Sciatic nerve (tissue), 2 donors: ENCODE data around the gene MGAT3. TPM values are rescaled to one million over a fixed set of nuclear protein-coding genes. Genes with fewer than 3 reads are reported as not detected.
A peak's percentile ranks its signal among the peaks of the same experiment; 100 is the strongest.
"Not testable (repeated sequence)": the region's sequence is repeated elsewhere in the genome, so short reads cannot be mapped to it uniquely, and the experiment has no call there.

Experiments
- ATAC-seq: fragments of 200-7000 bp; cut with Tn5 transposase; one replicate; pipeline ENCODE4 v1.9.1; 2020; ENCODE audit warnings: mild to moderate bottlenecking, moderate library complexity
- DNase-seq: peaks from one replicate; pipeline ENCODE4 v3.0.0-alpha.2; 2020; ENCODE audit warnings: low spot score
- intact Hi-C: fragments of 100-400 bp; cut with DNase I; formaldehyde crosslinking; loops from one replicate; pipeline ENCODE4 v1.14.2; 2022
- total RNA-seq: library from RNA; stranded (reverse); fragmentation: NEBNext Ultra II Directional; extraction: Animal tissue kit (Norgen Biotek cat#: 25700); gene quantifications from one replicate; pipeline ENCODE4 v1.2.1, GENCODE V29; 2021
- donor health status: DM: no; HTN: no; CAD: no.
- donor health status: DM: no; HTN: no; CAD: no.

Gene MGAT3
- total RNA-seq, 1 donor from 2014 or later, result 56.5 TPM

GRCh38 chr22:39520226-39521105, 63.7 kb downstream of the MGAT3 start, which contains the start of gene ATF4:
ATF4 (plus strand) TSS chr22:39520562; CDS start chr22:39521446, 884 bp downstream.
- peak; percentile 75 for ATAC-seq

GRCh38 chr22:39521106-39521885, 64.5 kb downstream of the MGAT3 start:
- intact Hi-C loops, result loop anchor here (10.0 kb wide), 2 partner anchors 116 to 346 kb away; no protein-coding TSS in a partner anchor
- not testable (repeated sequence) for DNase-seq, ATAC-seq

More at GRCh38 chr22:39520226-39521105, 63.7 kb downstream of the MGAT3 start, which contains the start of gene ATF4:
- DNase-seq, result peak; percentile 97
- intact Hi-C loops, result loop anchor here (10.0 kb wide), 2 partner anchors 116 to 346 kb away; no protein-coding TSS in a partner anchor

GRCh38 chr22:39522091-39522490, 65.3 kb downstream of the MGAT3 start:
- intact Hi-C loops, result loop anchor here (10.0 kb wide), 2 partner anchors 117 to 347 kb away; no protein-coding TSS in a partner anchor
- DNase-seq, ATAC-seq: not testable (repeated sequence)

- DNase-seq (no peak), ATAC-seq (no peak)
- intact Hi-C loops, result loop anchor here (10.0 kb wide), 2 partner anchors 118 to 348 kb away; no protein-coding TSS in a partner anchor
These were observed 65.9 kb downstream of the MGAT3 start for GRCh38 chr22:39522567-39523300.

DNA sequence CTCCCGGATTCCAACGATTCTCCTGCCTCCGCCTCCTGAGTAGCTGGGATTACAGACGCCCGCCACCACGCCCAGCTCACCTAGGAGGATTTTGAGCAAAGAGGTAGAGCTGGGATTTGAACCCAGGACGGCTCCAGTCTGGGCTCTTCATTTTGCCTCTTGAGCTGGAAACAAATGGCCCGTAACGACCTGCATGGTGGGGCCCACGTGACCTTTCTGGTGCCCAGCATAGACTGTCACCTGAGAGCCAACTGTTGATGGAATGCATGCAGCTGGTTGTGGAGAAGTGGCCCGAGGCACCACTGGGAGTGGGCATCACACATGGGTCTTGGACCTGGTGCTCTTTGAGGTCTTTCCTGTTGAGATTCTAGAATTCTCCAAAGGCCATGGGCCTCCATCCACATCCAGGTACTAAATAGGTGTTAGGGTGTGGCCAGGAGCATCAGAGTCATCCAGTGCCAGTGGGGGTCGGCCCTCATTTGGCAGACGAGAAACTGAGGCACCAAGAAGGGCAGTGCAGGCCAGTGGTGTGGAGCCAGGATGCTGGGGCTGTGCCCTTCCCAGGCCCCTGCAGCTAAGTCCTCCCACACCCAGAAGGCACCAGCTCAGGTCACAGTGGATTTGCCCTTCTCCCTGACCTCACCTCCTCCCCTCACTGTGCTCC, 67.4 kb downstream of the MGAT3 start:
- ATAC-seq (no peak), DNase-seq (no peak)
- intact Hi-C loops, result loop anchor here (10.0 kb wide), 2 partner anchors 119 to 349 kb away; no protein-coding TSS in a partner anchor

- ATAC-seq (no peak), DNase-seq (no peak)
- intact Hi-C loops, result loop anchor here (10.0 kb wide), 2 partner anchors 120 to 350 kb away; no protein-coding TSS in a partner anchor
These were observed 68.2 kb downstream of the MGAT3 start for GRCh38 chr22:39524753-39525657.

GRCh38 chr22:39525658-39525975, 68.8 kb downstream of the MGAT3 start:
- DNase-seq, result no peak
- no peak for ATAC-seq

DNA sequence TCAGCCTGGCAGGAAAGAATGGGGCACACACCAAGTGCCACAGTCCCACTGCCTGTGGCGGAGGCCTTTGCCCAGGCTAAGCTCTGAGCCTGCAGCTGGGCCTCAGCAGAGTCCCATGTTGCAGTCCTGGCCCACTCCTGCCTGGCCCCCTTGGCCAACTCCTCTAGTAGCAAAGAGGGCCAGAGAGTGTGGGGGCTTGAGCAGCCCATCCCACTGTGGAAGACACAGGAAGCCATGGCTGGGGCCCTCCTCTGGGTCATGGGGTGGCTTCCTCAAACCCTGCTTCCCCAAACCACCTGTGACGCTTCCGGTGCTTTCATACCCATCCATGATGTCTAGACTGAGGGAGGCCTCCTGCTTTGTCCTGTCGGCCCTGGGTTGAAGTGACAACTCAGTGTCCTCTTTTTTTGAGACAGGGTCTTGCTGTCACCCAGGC, 69.9 kb downstream of the MGAT3 start:
- intact Hi-C loops, result loop anchor here (10.0 kb wide), 2 partner anchors 122 to 352 kb away; no protein-coding TSS in a partner anchor
- DNase-seq (no peak), ATAC-seq (no peak)

More at GRCh38 chr22:39525658-39525975, 68.8 kb downstream of the MGAT3 start:
- intact Hi-C loops, result loop anchor here (10.0 kb wide), 2 partner anchors 121 to 351 kb away; no protein-coding TSS in a partner anchor

- no peak for DNase-seq
- intact Hi-C loops, result loop anchor here (10.0 kb wide), 2 partner anchors 123 to 353 kb away; no protein-coding TSS in a partner anchor
- ATAC-seq, result no peak
These were observed 70.7 kb downstream of the MGAT3 start for GRCh38 chr22:39527481-39527961.

GRCh38 chr22:39528080-39528661, 71.4 kb downstream of the MGAT3 start:
- ATAC-seq (no peak), DNase-seq (no peak)
- intact Hi-C loops, result loop anchor here (10.0 kb wide), 2 partner anchors 123 to 353 kb away; no protein-coding TSS in a partner anchor

GRCh38 chr22:39528681-39529486, 72.1 kb downstream of the MGAT3 start:
- peak; percentile 95 for DNase-seq
- peak; percentile 62 for ATAC-seq
- intact Hi-C loops, result loop anchor here (10.0 kb wide), 2 partner anchors 124 to 354 kb away; no protein-coding TSS in a partner anchor

DNA sequence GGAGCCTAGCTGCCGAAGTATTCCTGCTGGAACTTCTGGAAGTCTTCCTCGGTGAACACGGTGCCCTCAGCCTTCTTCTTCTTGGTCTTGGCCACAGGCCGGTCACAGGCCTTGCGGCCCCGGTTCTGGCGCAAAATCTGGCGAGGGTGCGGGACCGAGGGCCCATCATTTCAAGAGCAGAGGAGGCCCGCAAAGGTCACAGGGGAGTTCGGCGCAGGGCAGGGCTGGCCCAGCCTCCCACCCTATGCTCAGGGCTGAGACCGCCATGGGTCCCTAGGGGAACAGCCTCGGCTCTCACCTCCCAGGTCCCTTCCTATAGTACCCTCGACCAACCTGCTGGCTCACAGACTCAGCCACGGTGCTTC, 72.7 kb downstream of the MGAT3 start:
- intact Hi-C loops, result loop anchor here (10.0 kb wide), 2 partner anchors 125 to 355 kb away; no protein-coding TSS in a partner anchor
- DNase-seq (no peak), ATAC-seq (no peak)

DNA sequence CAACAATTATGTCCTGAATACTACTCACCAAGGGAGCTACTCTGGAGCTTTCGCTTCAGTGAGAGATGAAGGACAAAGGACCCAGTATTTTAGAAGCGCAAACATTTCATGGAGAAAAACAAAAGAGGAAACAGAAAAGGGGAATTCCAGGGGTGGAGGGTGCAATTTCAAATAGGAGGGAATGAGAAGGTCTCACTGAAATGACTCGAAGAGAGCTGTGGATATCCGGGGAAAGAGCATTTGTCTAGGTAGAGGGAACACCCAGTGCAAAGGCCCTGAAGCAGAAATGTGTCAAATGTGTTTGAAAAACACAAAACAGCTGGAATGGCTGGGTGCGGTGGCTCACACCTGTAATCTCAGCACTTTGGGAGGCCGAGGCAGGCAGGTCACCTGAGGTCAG, 73.3 kb downstream of the MGAT3 start:
- intact Hi-C loops, result no loop called here
- no peak for ATAC-seq
- DNase-seq, result no peak

GRCh38 chr22:39530692-39531331, 74.0 kb downstream of the MGAT3 start:
- intact Hi-C loops, result no loop called here
- DNase-seq (peak; percentile 62), ATAC-seq (no peak)
